Fibroblast of the aortic adventitia (primary cell): ENCODE results near the gene LRRC8A. TPM values are rescaled to one million over a fixed set of nuclear protein-coding genes. Genes with fewer than 3 reads are reported as not detected.
A peak's percentile ranks its signal among the peaks of the same experiment; 100 is the strongest.

ENCODE experiments used
- DNase-seq: peaks from one replicate; pipeline ENCODE4 v3.0.0-alpha.2; 2010; ENCODE audit warnings: low read depth
- H3K4me3 ChIP-seq: 2 replicates; pipeline ENCODE4 v1.5.1; 2011; ENCODE audit warnings: low read depth, mild to moderate bottlenecking, control low read depth, low read length, moderate library complexity
- total RNA-seq: library from RNA; depleted of rRNA; stranded (reverse); fragments of >200 nt; gene quantifications from 2 replicates; pipeline ENCODE4 v1.2.3, GENCODE V29; 2012; ENCODE audit warnings: low replicate concordance
- TF ChIP-seq, protein P1 (sequence below): IDR thresholded peaks from 2 replicates; pipeline ENCODE4 v1.5.1; 2011; ENCODE audit warnings: mild to moderate bottlenecking, low read length, control low read depth, inconsistent platforms; ENCODE audit not compliant: insufficient read depth

LRRC8A gene
- total RNA-seq, 1 donor, result 50.6 TPM

DNA sequence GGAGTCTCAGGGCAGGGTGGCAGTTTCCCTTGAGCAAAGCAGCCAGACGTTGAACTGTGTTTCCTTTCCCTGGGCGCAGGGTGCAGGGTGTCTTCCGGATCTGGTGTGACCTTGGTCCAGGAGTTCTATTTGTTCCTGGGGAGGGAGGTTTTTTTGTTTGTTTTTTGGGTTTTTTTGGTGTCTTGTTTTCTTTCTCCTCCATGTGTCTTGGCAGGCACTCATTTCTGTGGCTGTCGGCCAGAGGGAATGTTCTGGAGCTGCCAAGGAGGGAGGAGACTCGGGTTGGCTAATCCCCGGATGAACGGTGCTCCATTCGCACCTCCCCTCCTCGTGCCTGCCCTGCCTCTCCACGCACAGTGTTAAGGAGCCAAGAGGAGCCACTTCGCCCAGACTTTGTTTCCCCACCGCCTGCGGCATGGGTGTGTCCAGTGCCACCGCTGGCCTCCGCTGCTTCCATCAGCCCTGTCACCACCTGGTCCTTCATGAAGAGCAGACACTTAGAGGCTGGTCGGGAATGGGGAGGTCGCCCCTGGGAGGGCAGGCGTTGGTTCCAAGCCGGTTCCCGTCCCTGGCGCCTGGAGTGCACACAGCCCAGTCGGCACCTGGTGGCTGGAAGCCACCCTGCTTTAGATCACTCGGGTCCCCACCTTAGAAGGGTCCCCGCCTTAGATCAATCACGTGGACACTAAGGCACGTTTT, 35.4 kb downstream of the LRRC8A start:
- peak; percentile 92 for DNase-seq
- H3K4me3 ChIP-seq, result no peak overlapping the region
- TF ChIP-seq, protein P1, sequence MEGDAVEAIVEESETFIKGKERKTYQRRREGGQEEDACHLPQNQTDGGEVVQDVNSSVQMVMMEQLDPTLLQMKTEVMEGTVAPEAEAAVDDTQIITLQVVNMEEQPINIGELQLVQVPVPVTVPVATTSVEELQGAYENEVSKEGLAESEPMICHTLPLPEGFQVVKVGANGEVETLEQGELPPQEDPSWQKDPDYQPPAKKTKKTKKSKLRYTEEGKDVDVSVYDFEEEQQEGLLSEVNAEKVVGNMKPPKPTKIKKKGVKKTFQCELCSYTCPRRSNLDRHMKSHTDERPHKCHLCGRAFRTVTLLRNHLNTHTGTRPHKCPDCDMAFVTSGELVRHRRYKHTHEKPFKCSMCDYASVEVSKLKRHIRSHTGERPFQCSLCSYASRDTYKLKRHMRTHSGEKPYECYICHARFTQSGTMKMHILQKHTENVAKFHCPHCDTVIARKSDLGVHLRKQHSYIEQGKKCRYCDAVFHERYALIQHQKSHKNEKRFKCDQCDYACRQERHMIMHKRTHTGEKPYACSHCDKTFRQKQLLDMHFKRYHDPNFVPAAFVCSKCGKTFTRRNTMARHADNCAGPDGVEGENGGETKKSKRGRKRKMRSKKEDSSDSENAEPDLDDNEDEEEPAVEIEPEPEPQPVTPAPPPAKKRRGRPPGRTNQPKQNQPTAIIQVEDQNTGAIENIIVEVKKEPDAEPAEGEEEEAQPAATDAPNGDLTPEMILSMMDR, result no peak

DNA sequence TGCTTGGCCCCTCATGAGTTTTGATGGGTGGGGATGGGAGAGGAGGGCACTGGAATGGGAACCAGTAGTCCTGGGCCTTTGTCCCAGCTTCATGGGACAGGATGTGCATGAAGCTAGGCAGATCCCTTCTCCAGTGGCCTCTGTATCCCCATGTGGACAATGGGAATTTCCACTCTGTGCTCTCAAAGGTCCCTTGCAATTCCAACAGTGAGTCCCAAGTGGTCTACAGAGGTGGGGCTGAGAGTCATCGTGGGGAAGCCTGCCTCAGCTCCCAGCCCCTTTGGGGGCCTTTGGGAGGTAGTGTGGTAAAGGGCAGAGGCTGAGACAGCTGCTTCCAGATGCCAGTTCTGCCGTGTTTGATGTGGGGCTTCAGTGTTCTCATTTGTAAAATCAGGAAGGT, 37.0 kb downstream of the LRRC8A start:
- DNase-seq, result no peak
- TF ChIP-seq, protein P1, result no peak

DNA sequence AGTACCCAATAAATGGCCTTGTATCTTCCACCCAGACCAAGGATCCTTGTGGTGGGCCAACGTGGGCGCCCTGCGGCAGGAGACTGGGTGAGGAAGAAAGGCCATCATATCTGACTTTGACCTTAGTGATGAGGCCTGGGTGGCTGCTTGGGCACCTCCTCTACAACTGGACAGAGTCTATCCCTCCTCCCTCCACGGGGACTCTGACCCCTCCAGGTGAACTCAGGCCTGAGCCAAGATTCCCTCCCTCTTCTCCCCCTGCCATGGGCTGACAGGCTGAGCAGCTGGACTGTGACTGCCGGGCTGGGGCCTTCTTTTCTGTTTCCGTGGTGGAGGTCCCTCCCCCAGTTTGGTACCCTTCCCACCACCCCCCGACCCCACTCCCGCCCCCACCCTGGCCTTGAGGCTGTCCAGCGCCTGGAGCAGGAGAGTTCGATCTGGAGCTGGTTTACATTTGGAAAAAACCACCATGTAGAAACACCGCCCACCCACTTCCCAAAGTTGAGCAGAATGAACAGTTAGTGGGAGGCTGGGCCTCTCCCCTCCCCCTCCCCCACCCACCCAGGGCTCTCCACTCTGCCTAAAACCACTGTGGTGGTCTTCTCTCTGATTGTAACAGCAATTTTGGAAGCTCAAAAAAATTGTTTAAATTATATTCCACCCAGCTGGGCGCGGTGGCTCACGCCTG, 37.6 kb downstream of the LRRC8A start:
- no peak overlapping the region for H3K4me3 ChIP-seq
- TF ChIP-seq, protein P1, result no peak
- no peak for DNase-seq

More for the DNA sequence above, 37.0 kb downstream of the LRRC8A start:
- no peak overlapping the region for H3K4me3 ChIP-seq

DNA sequence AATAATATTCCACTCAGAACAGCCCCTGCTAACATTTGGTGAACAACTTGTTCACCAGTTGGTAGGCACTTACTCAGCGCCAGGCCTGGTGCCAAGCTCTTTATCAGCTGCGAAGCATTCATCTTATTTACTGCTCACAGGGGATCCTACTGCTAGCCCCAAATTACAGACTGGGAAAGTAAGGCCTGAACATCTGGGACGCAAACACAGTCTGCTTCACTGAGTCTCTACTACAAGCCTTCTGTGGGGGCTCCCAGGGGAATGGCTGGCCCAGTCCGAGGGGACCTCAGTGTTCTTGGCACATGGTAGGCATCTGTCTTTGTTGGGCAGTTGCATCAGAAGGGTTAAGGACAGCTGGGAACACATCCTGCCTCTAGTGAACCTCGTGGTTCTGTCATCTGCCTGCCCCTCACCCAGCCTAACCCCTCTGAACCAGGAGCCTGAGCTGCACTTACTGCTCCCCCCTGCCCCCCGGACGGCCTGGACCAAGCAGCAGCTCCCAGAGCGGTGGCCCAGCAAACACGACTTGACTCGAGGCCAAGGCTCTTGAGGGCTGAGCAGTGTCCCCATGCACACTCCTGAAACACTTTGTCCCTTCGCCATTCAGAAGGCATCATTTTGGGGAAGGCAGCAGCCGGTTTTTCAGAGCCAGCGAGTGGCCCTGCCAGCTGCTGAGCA, 38.6 kb downstream of the LRRC8A start, which contains the start of gene PHYHD1:
Gene PHYHD1 (plus strand): TSS at position 602 of the 678 bp plus-strand sequence. CDS start 1,342 bp downstream, outside the sequence.
- peak within 1 kb of the TSS; percentile 5 for H3K4me3 ChIP-seq
- TF ChIP-seq, protein P1, result no peak
- peak; percentile 77 for DNase-seq

DNA sequence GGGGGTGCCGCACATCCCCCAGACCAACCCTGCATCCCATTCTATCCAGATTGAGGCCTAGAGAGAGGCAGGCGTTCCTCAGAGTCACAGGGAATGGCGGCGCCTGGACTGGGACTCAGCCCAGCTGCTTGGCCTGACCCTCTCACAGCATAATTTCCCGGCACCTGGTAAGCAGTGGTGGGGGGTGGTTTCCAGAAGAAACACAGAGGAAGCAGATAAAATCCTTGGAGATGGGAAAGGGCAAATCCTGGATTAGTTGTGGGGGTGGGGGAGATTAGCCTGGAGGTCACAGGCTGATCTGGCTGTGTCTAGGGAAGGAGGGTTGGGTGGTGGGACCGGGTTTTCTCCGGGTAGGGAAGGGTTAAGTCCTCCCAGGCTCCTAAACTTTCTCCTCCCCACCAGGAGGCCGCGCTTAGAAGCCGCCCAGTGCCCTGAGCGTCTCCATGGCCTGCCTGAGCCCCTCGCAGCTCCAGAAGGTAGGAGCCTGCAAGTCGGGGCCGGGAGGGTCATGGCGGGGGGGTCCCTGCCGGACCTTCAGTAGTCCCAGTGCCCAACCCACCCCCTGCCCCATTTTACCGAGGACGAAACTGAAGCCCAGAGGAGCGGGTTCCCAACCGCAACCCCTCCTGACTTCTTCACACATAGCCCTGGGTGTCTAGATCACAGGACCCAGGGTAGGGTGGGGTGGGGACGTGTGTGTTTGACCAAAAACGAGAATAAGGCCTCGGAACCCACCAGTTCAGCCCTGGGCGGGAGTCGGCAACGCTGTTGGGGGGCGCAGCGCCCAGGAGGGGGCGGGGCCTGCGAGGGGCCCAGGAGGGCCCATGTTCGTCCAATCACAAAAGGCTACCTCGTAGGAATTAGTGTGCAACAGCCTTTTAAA, 40.2 kb downstream of the LRRC8A start:
- peak; percentile 53 for DNase-seq
- TF ChIP-seq, protein P1, result peak; percentile 21
- H3K4me3 ChIP-seq, result peak overlapping the region; percentile 54

DNA sequence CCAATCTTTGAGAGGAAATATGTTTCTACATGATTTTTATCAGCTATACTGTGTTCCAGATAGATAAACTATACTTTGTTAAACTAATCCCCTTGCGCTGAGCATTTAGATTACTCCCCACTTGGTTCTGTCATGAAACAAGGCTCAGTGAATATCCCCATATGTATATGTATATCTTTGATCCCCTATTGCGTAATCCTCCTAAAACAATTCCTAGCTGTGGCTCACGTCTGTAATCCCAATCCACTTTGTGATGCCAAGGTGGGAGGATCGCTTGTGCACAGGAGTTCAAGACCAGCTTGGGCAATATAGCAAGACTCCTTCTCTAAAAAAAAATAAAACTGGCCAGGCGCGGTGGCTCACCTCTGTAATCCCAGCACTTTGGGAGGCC, 41.6 kb downstream of the LRRC8A start:
- H3K4me3 ChIP-seq, result no peak overlapping the region
- DNase-seq, result no peak
- TF ChIP-seq, protein P1, result no peak
